ELF-1 (cell line): ENCODE results near the gene ARHGAP26.

Source experiments
- DNase-seq: peaks from one replicate; pipeline ENCODE4 v3.0.0-alpha.2; 2016; ENCODE audit warnings: low read depth, low spot score

Gene ARHGAP26

GRCh38 chr5:143265995-143266394, 495.8 kb downstream of the ARHGAP26 start:
- DNase-seq: no peak

DNA sequence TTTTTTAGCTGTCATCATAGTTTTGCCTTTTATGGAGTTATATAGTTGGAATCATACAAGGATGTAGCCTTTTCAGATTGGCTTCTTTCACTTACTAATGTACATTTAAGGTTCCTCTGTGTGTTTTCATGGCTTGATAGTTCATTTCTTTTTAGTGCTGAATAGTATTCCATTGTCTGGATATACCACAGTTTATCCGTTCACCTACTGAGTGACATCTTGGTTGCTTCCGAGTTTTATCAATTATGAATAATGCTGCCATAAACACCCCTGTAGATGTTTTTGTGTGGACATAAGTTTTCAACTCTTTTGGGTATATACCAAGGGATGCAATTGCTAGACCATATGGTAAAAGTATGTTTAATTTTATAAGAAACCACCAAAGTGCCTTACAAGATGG, 497.0 kb downstream of the ARHGAP26 start:
- no peak for DNase-seq

DNA sequence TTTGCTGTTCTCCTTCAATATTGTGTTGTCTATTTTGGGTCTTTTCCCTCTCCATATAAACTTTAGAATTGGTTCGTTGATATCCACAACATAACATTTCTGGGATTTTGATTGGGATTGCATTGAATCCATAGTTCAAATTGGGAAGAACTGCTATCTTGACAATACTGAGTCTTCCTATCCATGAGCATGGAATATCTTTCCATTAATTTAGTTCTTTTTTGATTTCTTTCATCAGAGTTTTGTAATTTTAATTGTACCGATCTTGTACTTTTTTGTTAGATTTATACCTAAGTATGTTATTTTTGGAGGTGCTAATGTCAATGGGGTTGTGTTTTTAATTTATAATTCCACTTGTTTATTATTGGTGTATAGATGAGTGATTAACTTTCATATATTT, 498.2 kb downstream of the ARHGAP26 start:
- no peak for DNase-seq

DNA sequence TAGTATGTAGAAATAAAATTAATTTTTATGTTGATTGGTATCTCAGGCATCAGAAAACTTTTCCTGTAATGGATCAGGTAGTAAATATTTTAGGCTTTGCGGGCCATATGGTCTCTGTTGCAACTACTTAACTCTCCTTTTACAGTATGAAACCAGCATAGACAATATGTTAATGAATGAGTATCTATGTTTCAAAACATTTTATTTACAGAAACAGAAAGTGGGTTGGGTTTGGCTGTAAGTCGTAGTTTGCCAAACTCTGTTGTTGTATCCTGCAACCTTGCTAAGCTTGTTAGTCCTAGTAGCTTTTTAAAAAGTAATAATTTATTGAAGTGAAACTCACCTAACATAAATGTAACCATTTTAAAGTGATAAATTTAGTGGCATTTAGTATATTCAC, 501.3 kb downstream of the ARHGAP26 start:
- no peak for DNase-seq

GRCh38 chr5:143274952-143275351, 504.8 kb downstream of the ARHGAP26 start:
- no peak for DNase-seq

GRCh38 chr5:143275512-143276363, 505.6 kb downstream of the ARHGAP26 start:
- DNase-seq: no peak

DNA sequence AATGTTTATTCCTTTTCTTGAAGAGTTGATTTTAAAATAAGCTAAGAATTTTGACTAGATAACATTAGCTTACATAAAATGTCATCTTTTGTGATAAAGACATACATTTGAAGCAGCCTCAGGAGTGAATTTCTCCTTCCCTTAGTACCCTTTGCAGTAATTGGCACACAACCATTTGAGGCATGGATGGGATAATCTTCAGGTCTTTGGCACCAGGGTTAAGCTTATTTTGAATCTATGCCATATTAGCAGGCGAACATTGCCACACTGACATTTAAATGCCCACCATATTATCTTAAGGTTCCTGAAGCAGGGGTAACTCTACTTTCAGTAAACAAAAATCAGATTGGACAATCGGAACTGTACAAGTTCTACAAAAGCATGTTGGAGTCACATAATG, 507.4 kb downstream of the ARHGAP26 start:
- no peak for DNase-seq
